CD4-positive, alpha-beta T cell (primary cell): ENCODE results near the gene APC2. TPM values are rescaled to one million over a fixed set of nuclear protein-coding genes. Genes with fewer than 3 reads are reported as not detected.

ENCODE experiments used
- ATAC-seq: fragments of 200-7000 bp; cut with Tn5 transposase; one replicate; pipeline ENCODE4 v1.10.0; 2022; ENCODE audit warnings: mild to moderate bottlenecking; ENCODE audit not compliant: poor library complexity
- CTCF ChIA-PET: fragments of 350-600 bp; sonication (Branson Sonifier 250); formaldehyde crosslinking; loops from one replicate; lab custom pipeline; 2021; ENCODE audit warnings: antibody characterized with exemption, inconsistent platforms; lab: Charles Lee
- POLR2A ChIA-PET: fragments of 350-600 bp; sonication (Branson Sonifier 250); formaldehyde crosslinking; loops from one replicate; lab custom pipeline; 2021; ENCODE audit warnings: antibody characterized with exemption, inconsistent platforms; lab: Charles Lee
- DNase-seq, 14 experiments: peaks; one replicate each; pipeline ENCODE4 v3.0.0-alpha.2; 2013 to 2020; ENCODE audit warnings: mixed read lengths in 2 of 14
- H3K27ac ChIP-seq, 2 donors: one replicate each; pipeline versions ENCODE4 v1.5.1 to v1.7.0; 2013; ENCODE audit warnings: low read length in 2 of 2, low read depth in 1 of 2, mild to moderate bottlenecking in 1 of 2
- H3K27me3 ChIP-seq, 2 experiments: 1 replicate in 1 of 2; 2 replicates in 1 of 2; pipeline versions ENCODE4 v1.6.1 to v1.7.0; 2013; ENCODE audit warnings: low read length in 2 of 2, control low read depth in 1 of 2, mild to moderate bottlenecking in 1 of 2, moderate library complexity in 1 of 2; ENCODE audit not compliant: insufficient read depth in 2 of 2, control insufficient read depth in 1 of 2
- H3K36me3 ChIP-seq: one replicate; pipeline ENCODE4 v1.6.1; 2013; ENCODE audit warnings: low read length, control low read depth; ENCODE audit not compliant: insufficient read depth
- H3K4me1 ChIP-seq: one replicate; pipeline ENCODE4 v1.6.1; 2013; ENCODE audit warnings: low read length, control low read depth; ENCODE audit not compliant: insufficient read depth
- H3K4me3 ChIP-seq: one replicate; pipeline ENCODE4 v1.5.1; 2013; ENCODE audit warnings: mild to moderate bottlenecking, low read length, moderate library complexity
- H3K9me3 ChIP-seq, 2 experiments: 1 replicate in 1 of 2; 2 replicates in 1 of 2; pipeline versions ENCODE4 v1.6.1 to v1.7.0; 2013; ENCODE audit warnings: low read length in 2 of 2, mild to moderate bottlenecking in 2 of 2, control low read depth in 1 of 2, moderate library complexity in 1 of 2; ENCODE audit not compliant: control insufficient read depth in 1 of 2, insufficient read depth in 1 of 2
- H3K27ac Mint-ChIP-seq: one replicate; pipeline ENCODE4 v1.8.0; 2020; ENCODE audit warnings: mixed read lengths
- H3K27me3 Mint-ChIP-seq: one replicate; pipeline ENCODE4 v1.8.0; 2021; ENCODE audit warnings: mixed read lengths
- H3K36me3 Mint-ChIP-seq: one replicate; pipeline ENCODE4 v1.8.0; 2021; ENCODE audit warnings: low read depth, mixed read lengths
- H3K4me1 Mint-ChIP-seq: one replicate; pipeline ENCODE4 v1.8.0; 2021; ENCODE audit warnings: low read depth, mixed read lengths
- H3K4me3 Mint-ChIP-seq: one replicate; pipeline ENCODE4 v1.8.0; 2020; ENCODE audit warnings: mild to moderate bottlenecking, mixed read lengths
- H3K9me3 Mint-ChIP-seq: one replicate; pipeline ENCODE4 v1.8.0; 2020; ENCODE audit warnings: mixed read lengths
- intact Hi-C, 2 experiments: fragments of 100-400 bp; cut with DNase I in 1 of 2; cut with micrococcal nuclease in 1 of 2; formaldehyde crosslinking; loops; one replicate each; pipeline versions ENCODE4 v1.15.1 to v1.9.0; 2023 to 2025; cut with DNase I, micrococcal nuclease
- total RNA-seq, 174 experiments: library from RNA in 2 of 174; stranded (reverse) in 2 of 174; gene quantifications; one replicate each; pipeline ENCODE4 v1.2.3 and lab custom pipeline; 2021 to 2026
- TF ChIP-seq, protein P1 (sequence below): fragments of 200-600 bp; IDR thresholded peaks from one replicate; pipeline ENCODE4 v1.8.0; 2022; ENCODE audit warnings: antibody characterized with exemption, mild to moderate bottlenecking

The APC2 gene
- total RNA-seq, 2 experiments from 2014 or later = 0.20 to 0.30 TPM

DNA sequence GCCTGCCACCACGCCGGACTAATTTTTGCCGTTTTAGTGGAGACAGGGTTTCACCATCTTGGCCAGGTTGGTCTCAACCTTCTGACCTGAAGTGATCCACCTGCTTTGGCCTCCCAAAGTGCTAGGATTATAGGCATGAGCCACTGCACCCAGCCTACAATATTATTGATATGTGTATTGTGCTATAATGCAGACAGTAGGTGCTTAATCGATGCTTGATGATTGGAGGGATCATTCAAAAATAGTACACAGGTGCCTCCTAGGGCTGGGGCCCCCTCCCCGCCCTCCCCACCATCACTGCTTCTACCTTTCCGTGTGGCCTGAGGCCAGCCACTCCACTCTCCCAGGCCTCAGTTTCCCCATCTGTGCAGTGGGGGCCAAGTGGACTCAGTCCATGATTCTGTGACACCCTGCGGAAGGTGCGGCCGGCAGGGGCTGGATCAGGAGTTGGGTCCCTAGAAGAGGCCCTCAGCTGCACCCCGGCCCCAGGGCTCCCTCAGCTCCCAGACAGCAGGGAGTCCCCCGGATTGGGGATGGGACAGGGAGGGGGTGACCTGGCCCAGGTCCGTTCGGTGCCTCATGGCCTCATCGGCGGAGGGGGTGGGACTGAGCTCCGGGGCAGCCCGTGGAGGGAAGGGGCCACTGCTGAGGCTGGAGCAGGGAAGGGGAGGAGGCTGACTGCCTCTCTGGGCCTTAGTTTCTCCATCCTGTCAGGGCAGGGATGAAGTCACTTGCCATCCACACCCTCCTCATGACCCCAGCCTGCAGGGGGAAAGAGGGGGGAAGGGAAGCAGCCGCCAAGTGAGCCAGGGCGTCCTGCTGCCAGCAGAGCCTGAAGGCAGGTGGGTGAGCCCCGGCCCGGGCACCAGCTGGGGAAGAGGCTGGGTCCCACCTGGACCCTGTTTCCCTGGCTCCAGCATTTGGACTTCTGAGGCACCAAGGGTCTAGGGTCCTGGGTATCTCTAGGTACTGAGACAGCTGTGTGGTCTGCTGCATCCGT, 61.7 kb downstream of the APC2 start:
- ATAC-seq (no peak), DNase-seq (peak in 1 of 14 experiments; percentile 21)
- TF ChIP-seq, protein P1, sequence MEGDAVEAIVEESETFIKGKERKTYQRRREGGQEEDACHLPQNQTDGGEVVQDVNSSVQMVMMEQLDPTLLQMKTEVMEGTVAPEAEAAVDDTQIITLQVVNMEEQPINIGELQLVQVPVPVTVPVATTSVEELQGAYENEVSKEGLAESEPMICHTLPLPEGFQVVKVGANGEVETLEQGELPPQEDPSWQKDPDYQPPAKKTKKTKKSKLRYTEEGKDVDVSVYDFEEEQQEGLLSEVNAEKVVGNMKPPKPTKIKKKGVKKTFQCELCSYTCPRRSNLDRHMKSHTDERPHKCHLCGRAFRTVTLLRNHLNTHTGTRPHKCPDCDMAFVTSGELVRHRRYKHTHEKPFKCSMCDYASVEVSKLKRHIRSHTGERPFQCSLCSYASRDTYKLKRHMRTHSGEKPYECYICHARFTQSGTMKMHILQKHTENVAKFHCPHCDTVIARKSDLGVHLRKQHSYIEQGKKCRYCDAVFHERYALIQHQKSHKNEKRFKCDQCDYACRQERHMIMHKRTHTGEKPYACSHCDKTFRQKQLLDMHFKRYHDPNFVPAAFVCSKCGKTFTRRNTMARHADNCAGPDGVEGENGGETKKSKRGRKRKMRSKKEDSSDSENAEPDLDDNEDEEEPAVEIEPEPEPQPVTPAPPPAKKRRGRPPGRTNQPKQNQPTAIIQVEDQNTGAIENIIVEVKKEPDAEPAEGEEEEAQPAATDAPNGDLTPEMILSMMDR = no peak
- Mint-ChIP-seq H3K9me3 (no peaks in the 10 kb centered on the region), H3K27ac (no peak overlapping the region), H3K4me1 (peaks cover 20% of the 10 kb centered on the region), H3K27me3 (peaks cover 20% of the 10 kb centered on the region), H3K36me3 (no peaks in the 10 kb centered on the region), H3K4me3 (peak overlapping the region; percentile 73)
- intact Hi-C loops = loop anchor here (2.0 to 5.0 kb wide), 3 partner anchors 34 to 74 kb away; partner anchors contain the start of genes RPS15 (in 2 of the 2) and C19orf25 (in 1 of the 2)
- Histone ChIP-seq H3K36me3 (no peaks in the 10 kb centered on the region), H3K9me3 (peaks cover 0 to 34% of the 10 kb centered on the region in 2 experiments), H3K4me1 (peaks cover 43% of the 10 kb centered on the region), H3K4me3 (peak overlapping the region; percentile 51), H3K27me3 (no peaks in the 10 kb centered on the region), H3K27ac (no peak overlapping the region)
- POLR2A ChIA-PET = interaction anchor here (0.9 kb wide), 1 partner anchor 9 kb away, joined by 3 read pairs; no protein-coding TSS in a partner anchor
- CTCF ChIA-PET = interaction anchor here (0.6 kb wide), 1 partner anchor 7 kb away, joined by 4 read pairs; no protein-coding TSS in a partner anchor

DNA sequence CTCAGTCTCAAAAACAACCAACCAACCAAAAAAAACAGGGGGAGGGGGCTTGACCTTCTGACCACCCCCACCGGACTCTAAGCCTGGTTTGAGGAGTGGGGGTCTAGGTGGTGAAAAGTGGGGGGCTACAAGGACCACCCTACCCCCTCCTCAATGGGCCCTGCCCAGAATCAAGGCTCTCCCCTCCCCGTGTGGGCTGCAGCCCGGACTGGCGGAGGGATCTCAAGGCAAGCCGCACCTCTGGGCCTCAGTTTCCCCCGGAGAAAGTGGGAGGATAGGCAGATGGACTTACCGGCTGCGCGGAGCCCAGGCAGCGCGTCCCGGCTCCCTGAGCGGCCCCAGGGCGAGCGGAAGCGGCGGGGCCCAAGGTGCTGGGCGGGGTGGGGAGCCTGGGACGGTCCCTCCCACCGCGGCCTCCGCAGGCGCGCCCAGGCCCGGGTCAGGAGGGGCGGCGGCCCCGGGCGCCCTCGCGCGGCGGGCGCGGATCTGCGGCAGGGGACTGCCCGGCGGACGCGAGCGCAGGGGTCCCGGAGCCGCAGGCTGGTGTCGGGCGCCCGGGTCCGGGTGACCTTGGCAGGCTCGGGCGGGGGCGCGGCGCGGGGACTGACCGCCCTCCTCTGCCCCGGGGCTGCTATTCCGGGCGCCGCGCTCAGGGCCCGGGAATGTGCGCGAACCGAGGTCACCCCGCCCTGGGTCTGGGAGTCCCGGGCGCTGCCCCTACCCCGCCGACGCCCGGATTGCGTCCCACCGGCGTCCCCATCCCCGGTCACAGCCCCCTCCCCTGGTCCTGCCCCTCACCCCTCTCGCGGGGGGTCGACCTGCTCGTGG, 63.0 kb downstream of the APC2 start, which contains the start of gene ADAMTSL5:
Gene ADAMTSL5, minus strand, starts transcription at position 349 of the 828 bp plus-strand sequence. CDS start 2,076 bp downstream, outside the sequence.
- H3K4me3 ChIP-seq = peak within 1 kb of the TSS; percentile 51
- Mint-ChIP-seq H3K4me1 (peaks cover 14% of the 10 kb centered on the region), H3K27me3 (peaks cover 15% of the 10 kb centered on the region), H3K36me3 (no peaks in the 10 kb centered on the region), H3K27ac (no peak within 1 kb of the TSS), H3K4me3 (peak within 1 kb of the TSS; percentile 73), H3K9me3 (no peaks in the 10 kb centered on the region)
- intact Hi-C loops = loop anchor here (2.0 to 5.0 kb wide), 3 partner anchors 36 to 76 kb away; partner anchors contain the start of genes RPS15 (in 2 of the 2) and C19orf25 (in 1 of the 2)
- TF ChIP-seq, protein P1 = no peak
- ChIA-PET POLR2A (interaction anchor here (0.9 kb wide), 1 partner anchor 10 kb away, joined by 3 read pairs; no protein-coding TSS in a partner anchor), CTCF (no interaction called here)
- peak; percentile 54 for ATAC-seq
- no peaks in the 10 kb centered on the region for H3K36me3 ChIP-seq
- no peak within 1 kb of the TSS for H3K27ac ChIP-seq
- H3K9me3 ChIP-seq = peaks cover 0 to 24% of the 10 kb centered on the region in 2 experiments
- no peaks in the 10 kb centered on the region for H3K27me3 ChIP-seq
- DNase-seq = peak in 13 of 14 experiments; percentile 26 to 82 (median 62)
- peaks cover 33% of the 10 kb centered on the region for H3K4me1 ChIP-seq
